Neural crest cell (in vitro differentiated cells): ENCODE measurements around the gene SLC4A2. TPM values are rescaled to one million over a fixed set of nuclear protein-coding genes. Genes with fewer than 3 reads are reported as not detected.
A peak's percentile ranks its signal among the peaks of the same experiment; 100 is the strongest.

ENCODE experiments used
- DNase-seq: peaks from one replicate; pipeline ENCODE4 v3.0.0; 2021; ENCODE audit warnings: low read depth, mixed read lengths, low spot score
- H3K27ac Mint-ChIP-seq: one replicate; pipeline ENCODE4 v1.8.0; 2021; ENCODE audit warnings: mild to moderate bottlenecking, mixed read lengths; ENCODE audit not compliant: unreplicated experiment
- H3K27me3 Mint-ChIP-seq: 2 replicates; pipeline ENCODE4 v1.8.0; 2021; ENCODE audit warnings: low read depth, mild to moderate bottlenecking, mixed read lengths
- H3K36me3 Mint-ChIP-seq: 2 replicates; pipeline ENCODE4 v1.8.0; 2021; ENCODE audit warnings: low read depth, mild to moderate bottlenecking, mixed read lengths
- H3K4me1 Mint-ChIP-seq: 2 replicates; pipeline ENCODE4 v1.8.0; 2021; ENCODE audit warnings: mixed read lengths
- H3K4me3 Mint-ChIP-seq: one replicate; pipeline ENCODE4 v1.8.0; 2021; ENCODE audit warnings: mild to moderate bottlenecking, mixed read lengths
- H3K9me3 Mint-ChIP-seq: 2 replicates; pipeline ENCODE4 v1.8.0; 2021; ENCODE audit warnings: mixed read lengths
- CTCF ChIP-seq: fragments of 200-600 bp; sonication (generic); conservative IDR thresholded peaks from 2 replicates; pipeline ENCODE4 v1.5.0; 2021; ENCODE audit warnings: antibody characterized with exemption, mild to moderate bottlenecking
- total RNA-seq: library from RNA; stranded (reverse); gene quantifications from 2 replicates; pipeline ENCODE4 v1.2.1, GENCODE V29; 2021

Gene SLC4A2
- total RNA-seq, 1 donor from 2014 or later = 139 TPM

DNA sequence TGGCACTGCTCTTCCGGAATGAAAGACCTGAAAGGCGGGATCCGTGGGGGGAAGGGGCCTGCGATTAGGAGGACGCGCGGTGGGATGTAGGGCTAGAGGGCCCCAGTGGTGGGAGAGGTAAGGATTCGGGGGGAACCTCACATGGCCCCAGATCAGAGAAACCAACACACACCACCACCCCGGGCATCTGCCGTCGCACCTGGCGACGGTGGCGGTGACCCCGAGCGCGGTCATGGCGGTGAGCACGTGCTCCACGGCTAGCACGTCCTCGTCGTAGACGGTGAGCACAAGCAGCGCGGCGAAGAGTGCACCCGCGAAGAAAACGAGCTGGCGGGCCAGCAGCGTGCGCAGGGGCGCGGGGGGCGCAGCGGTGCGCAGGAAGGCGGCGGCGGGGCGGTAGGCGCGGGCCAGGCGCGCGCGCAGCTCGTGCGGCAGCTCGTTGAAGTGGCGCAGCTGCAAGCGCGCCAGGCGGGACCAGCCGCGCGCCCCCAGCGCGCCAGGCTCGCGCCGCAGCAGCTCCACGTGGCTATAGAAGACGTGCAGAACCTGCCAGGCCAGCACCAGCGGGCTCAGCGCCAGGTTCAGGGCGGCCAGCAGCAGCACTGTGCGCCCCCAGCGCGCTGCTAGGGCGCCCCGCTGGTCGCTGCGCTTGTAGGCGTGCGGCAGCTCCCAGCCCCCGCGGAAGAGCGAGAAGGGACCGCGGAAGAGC lies 40.8 kb upstream of the SLC4A2 start:
- Mint-ChIP-seq H3K27ac (peak overlapping the region; percentile 81), H3K4me1 (peaks cover 48% of the 10 kb centered on the region), H3K4me3 (peak overlapping the region; percentile 79), H3K9me3 (no peaks in the 10 kb centered on the region), H3K27me3 (peaks cover 16% of the 10 kb centered on the region), H3K36me3 (no peaks in the 10 kb centered on the region)
- no peak for DNase-seq
- TF ChIP-seq CTCF = no peak

DNA sequence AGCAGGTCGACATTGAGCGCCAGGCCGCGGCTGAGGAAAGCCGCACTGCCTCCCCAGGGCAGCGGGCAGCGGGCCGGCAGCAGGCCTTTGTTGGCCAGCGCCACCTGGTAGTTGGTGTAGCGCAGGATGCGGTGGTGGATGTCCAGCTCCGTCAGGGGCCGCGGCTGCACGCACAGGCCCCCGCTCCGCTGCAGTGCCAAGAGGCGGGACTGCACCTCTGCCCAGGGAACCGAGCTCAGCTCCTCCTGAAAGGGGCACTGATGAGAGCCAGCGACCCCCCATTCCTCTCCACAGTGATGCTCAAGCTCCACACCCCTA lies 40.3 kb upstream of the SLC4A2 start:
- no peak for TF ChIP-seq CTCF
- no peaks in the 10 kb centered on the region for H3K36me3 Mint-ChIP-seq
- no peaks in the 10 kb centered on the region for H3K9me3 Mint-ChIP-seq
- H3K4me3 Mint-ChIP-seq = peak overlapping the region; percentile 82
- H3K4me1 Mint-ChIP-seq = peaks cover 47% of the 10 kb centered on the region
- no peak for DNase-seq
- H3K27ac Mint-ChIP-seq = no peak overlapping the region
- peaks cover 16% of the 10 kb centered on the region for H3K27me3 Mint-ChIP-seq

DNA sequence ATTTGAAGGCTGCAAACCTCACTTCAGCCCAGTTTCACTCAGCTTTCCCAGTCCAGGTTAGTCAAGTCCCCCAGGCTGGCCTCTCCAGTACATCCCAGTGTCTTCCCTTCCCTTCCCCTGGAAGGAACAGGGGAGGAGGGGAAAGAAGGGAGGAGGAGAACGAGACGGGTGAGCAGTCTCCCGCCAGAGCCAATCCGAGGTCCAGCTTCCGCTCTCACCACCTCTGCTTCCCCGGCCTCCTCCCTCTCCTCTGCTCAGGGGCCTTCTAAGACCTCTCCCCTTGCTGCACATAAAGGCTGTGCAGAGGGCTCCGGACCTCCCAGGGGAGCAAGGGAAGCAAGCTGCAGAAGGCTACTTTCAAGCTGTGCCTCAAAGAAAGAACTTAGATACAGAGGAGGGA lies 39.2 kb upstream of the SLC4A2 start:
- Mint-ChIP-seq H3K27ac (peak overlapping the region; percentile 91), H3K4me3 (peak overlapping the region; percentile 82), H3K36me3 (no peaks in the 10 kb centered on the region), H3K9me3 (no peaks in the 10 kb centered on the region), H3K27me3 (peaks cover 16% of the 10 kb centered on the region), H3K4me1 (peaks cover 40% of the 10 kb centered on the region)
- TF ChIP-seq CTCF = no peak
- no peak for DNase-seq

DNA sequence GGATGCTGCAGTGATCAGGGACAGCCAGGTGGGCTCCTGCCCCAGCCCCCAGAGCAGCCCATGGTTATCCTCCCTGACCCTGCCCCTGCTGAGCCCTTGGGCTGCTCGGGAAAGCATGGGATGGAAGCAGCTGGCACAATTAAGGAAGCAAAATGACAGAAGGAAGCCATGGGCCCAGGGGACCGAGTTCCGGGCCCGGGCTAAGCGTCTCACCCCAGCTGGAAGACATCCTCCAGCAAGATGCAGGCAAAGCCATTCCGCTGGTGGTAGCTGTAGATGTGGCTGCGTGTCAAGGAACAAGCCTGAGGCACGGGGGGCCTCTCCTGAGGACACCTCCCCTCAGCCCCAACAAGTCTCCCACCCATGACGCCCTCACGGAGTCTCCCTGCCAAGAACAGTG lies 36.2 kb upstream of the SLC4A2 start:
- Mint-ChIP-seq H3K36me3 (no peaks in the 10 kb centered on the region), H3K27ac (no peak overlapping the region), H3K4me3 (peak overlapping the region; percentile 41), H3K4me1 (peaks cover 34% of the 10 kb centered on the region), H3K27me3 (peaks cover 18% of the 10 kb centered on the region), H3K9me3 (no peaks in the 10 kb centered on the region)
- TF ChIP-seq CTCF = no peak
- DNase-seq = no peak

GRCh38 chr7:151024435-151025056 lies 34.8 kb upstream of the SLC4A2 start, which contains the start of gene ATG9B:
Gene ATG9B (minus strand): TSS chr7:151024494. CDS start chr7:151024423, 71 bp downstream.
- Mint-ChIP-seq H3K4me3 (peak within 1 kb of the TSS; percentile 41), H3K9me3 (no peaks in the 10 kb centered on the region), H3K36me3 (no peaks in the 10 kb centered on the region), H3K4me1 (peaks cover 35% of the 10 kb centered on the region), H3K27ac (no peak within 1 kb of the TSS), H3K27me3 (peaks cover 12% of the 10 kb centered on the region)
- no peak for TF ChIP-seq CTCF
- DNase-seq = no peak
